HUES6 (cell line): Measurements from ENCODE around the gene WDR37.

Source experiments
- H3K27ac ChIP-seq: 2 replicates; pipeline ENCODE4 v1.7.0; 2013; ENCODE audit warnings: low read depth, mild to moderate bottlenecking, low read length, inconsistent platforms
- H3K27me3 ChIP-seq: 2 replicates; pipeline ENCODE4 v1.6.1; 2013; ENCODE audit warnings: low read length; ENCODE audit not compliant: control insufficient read depth, insufficient read depth
- H3K36me3 ChIP-seq: 2 replicates; pipeline ENCODE4 v1.6.1; 2013; ENCODE audit warnings: low read length; ENCODE audit not compliant: control insufficient read depth, insufficient read depth
- H3K4me1 ChIP-seq: 2 replicates; pipeline ENCODE4 v1.6.1; 2013; ENCODE audit warnings: low read length; ENCODE audit not compliant: control insufficient read depth, insufficient read depth
- H3K4me3 ChIP-seq: 2 replicates; pipeline ENCODE4 v1.5.1; 2013; ENCODE audit warnings: low read depth, low read length
- H3K9ac ChIP-seq: one replicate; pipeline ENCODE4 v1.6.1; 2013; ENCODE audit warnings: mild to moderate bottlenecking, low read length
- H3K9me3 ChIP-seq: 2 replicates; pipeline ENCODE4 v1.6.1; 2013; ENCODE audit warnings: low read depth, low read length; ENCODE audit not compliant: control insufficient read depth, insufficient read depth

WDR37 gene

GRCh38 chr10:1068380-1069361, 12.5 kb downstream of the WDR37 start:
- Histone ChIP-seq H3K9me3 (no peaks in the 10 kb centered on the region), H3K4me1 (peaks cover 8% of the 10 kb centered on the region), H3K9ac (no peak overlapping the region), H3K4me3 (no peak overlapping the region), H3K27ac (no peak overlapping the region), H3K36me3 (peaks cover 12% of the 10 kb centered on the region), H3K27me3 (no peaks in the 10 kb centered on the region)

GRCh38 chr10:1070919-1071318, 14.7 kb downstream of the WDR37 start:
- H3K27me3 ChIP-seq: no peaks in the 10 kb centered on the region
- no peak overlapping the region for H3K4me3 ChIP-seq
- H3K27ac ChIP-seq: no peak overlapping the region
- peaks cover 15% of the 10 kb centered on the region for H3K36me3 ChIP-seq
- no peak overlapping the region for H3K9ac ChIP-seq
- H3K9me3 ChIP-seq: no peaks in the 10 kb centered on the region
- H3K4me1 ChIP-seq: peaks cover 8% of the 10 kb centered on the region

GRCh38 chr10:1074052-1074747, 18.0 kb downstream of the WDR37 start:
- no peak overlapping the region for H3K9ac ChIP-seq
- H3K36me3 ChIP-seq: peaks cover 23% of the 10 kb centered on the region
- H3K4me1 ChIP-seq: peaks cover 8% of the 10 kb centered on the region
- H3K27ac ChIP-seq: no peak overlapping the region
- no peak overlapping the region for H3K4me3 ChIP-seq
- H3K27me3 ChIP-seq: no peaks in the 10 kb centered on the region
- no peaks in the 10 kb centered on the region for H3K9me3 ChIP-seq

- H3K27me3 ChIP-seq: no peaks in the 10 kb centered on the region
- H3K36me3 ChIP-seq: peaks cover 29% of the 10 kb centered on the region
- H3K4me3 ChIP-seq: no peak overlapping the region
- no peak overlapping the region for H3K27ac ChIP-seq
- no peak overlapping the region for H3K9ac ChIP-seq
- H3K9me3 ChIP-seq: no peaks in the 10 kb centered on the region
- H3K4me1 ChIP-seq: peaks cover 8% of the 10 kb centered on the region
These were observed 18.6 kb downstream of the WDR37 start for GRCh38 chr10:1074748-1075308.

GRCh38 chr10:1078668-1079067, 22.5 kb downstream of the WDR37 start:
- H3K9ac ChIP-seq: no peak overlapping the region
- no peaks in the 10 kb centered on the region for H3K27me3 ChIP-seq
- no peak overlapping the region for H3K27ac ChIP-seq
- H3K4me1 ChIP-seq: no peaks in the 10 kb centered on the region
- H3K36me3 ChIP-seq: peaks cover 47% of the 10 kb centered on the region
- H3K4me3 ChIP-seq: no peak overlapping the region
- no peaks in the 10 kb centered on the region for H3K9me3 ChIP-seq

GRCh38 chr10:1083581-1083980, 27.4 kb downstream of the WDR37 start:
- Histone ChIP-seq H3K9me3 (no peaks in the 10 kb centered on the region), H3K4me1 (no peaks in the 10 kb centered on the region), H3K4me3 (no peak overlapping the region), H3K36me3 (peaks cover 78% of the 10 kb centered on the region), H3K27me3 (no peaks in the 10 kb centered on the region), H3K9ac (no peak overlapping the region), H3K27ac (no peak overlapping the region)

- Histone ChIP-seq H3K27ac (no peak overlapping the region), H3K9ac (no peak overlapping the region), H3K36me3 (peaks cover 79% of the 10 kb centered on the region), H3K4me1 (peaks cover 5% of the 10 kb centered on the region; the same call in 1 of the 2 replicates), H3K27me3 (no peaks in the 10 kb centered on the region), H3K4me3 (no peak overlapping the region), H3K9me3 (no peaks in the 10 kb centered on the region)
These were observed 28.1 kb downstream of the WDR37 start for GRCh38 chr10:1084011-1084950.

GRCh38 chr10:1085258-1085657, 29.1 kb downstream of the WDR37 start:
- peaks cover 74% of the 10 kb centered on the region for H3K36me3 ChIP-seq
- no peak overlapping the region for H3K9ac ChIP-seq
- H3K9me3 ChIP-seq: no peaks in the 10 kb centered on the region
- H3K4me1 ChIP-seq: peaks cover 5% of the 10 kb centered on the region; the same call in 1 of the 2 replicates
- no peak overlapping the region for H3K27ac ChIP-seq
- H3K4me3 ChIP-seq: no peak overlapping the region
- no peaks in the 10 kb centered on the region for H3K27me3 ChIP-seq

- H3K9ac ChIP-seq: no peak overlapping the region
- no peaks in the 10 kb centered on the region for H3K9me3 ChIP-seq
- peaks cover 77% of the 10 kb centered on the region for H3K36me3 ChIP-seq
- no peaks in the 10 kb centered on the region for H3K27me3 ChIP-seq
- H3K27ac ChIP-seq: no peak overlapping the region
- no peak overlapping the region for H3K4me3 ChIP-seq
- peaks cover 5% of the 10 kb centered on the region; the same call in 1 of the 2 replicates for H3K4me1 ChIP-seq
These were observed 30.6 kb downstream of the WDR37 start for GRCh38 chr10:1086787-1087186.

- Histone ChIP-seq H3K27ac (no peak overlapping the region), H3K27me3 (no peaks in the 10 kb centered on the region), H3K36me3 (peaks cover 66% of the 10 kb centered on the region), H3K9me3 (no peaks in the 10 kb centered on the region), H3K4me1 (peaks cover 5% of the 10 kb centered on the region; the same call in 1 of the 2 replicates), H3K4me3 (no peak overlapping the region), H3K9ac (no peak overlapping the region)
These were observed 33.0 kb downstream of the WDR37 start for GRCh38 chr10:1089017-1089689.
